Nephron (organoid): Measurements from ENCODE around the gene GEMIN5.

Experiments
- H3K27ac Mint-ChIP-seq, 3 experiments: 2 replicates each; pipeline ENCODE4 v1.8.0; 2020; ENCODE audit warnings: mixed read lengths in 3 of 3, mild to moderate bottlenecking in 2 of 3, moderate library complexity in 1 of 3
- H3K27me3 Mint-ChIP-seq: 2 replicates; pipeline ENCODE4 v1.8.0; 2021; ENCODE audit warnings: low read depth, mild to moderate bottlenecking, moderate library complexity, mixed read lengths
- H3K36me3 Mint-ChIP-seq: 2 replicates; pipeline ENCODE4 v1.8.0; 2020; ENCODE audit warnings: low read depth, mixed read lengths
- H3K4me1 Mint-ChIP-seq: 2 replicates; pipeline ENCODE4 v1.8.0; 2020; ENCODE audit warnings: mixed read lengths
- H3K4me3 Mint-ChIP-seq, 3 experiments: 2 replicates each; pipeline ENCODE4 v1.8.0; 2020; ENCODE audit warnings: mild to moderate bottlenecking in 3 of 3, mixed read lengths in 3 of 3, moderate library complexity in 2 of 3
- H3K9me3 Mint-ChIP-seq: 2 replicates; pipeline ENCODE4 v1.8.0; 2020; ENCODE audit warnings: mixed read lengths
- TF ChIP-seq, protein P1 (sequence below), 3 experiments: fragments of 200-600 bp; sonication (generic); IDR thresholded peaks; one replicate each; pipeline ENCODE4 v1.5.0; 2021; ENCODE audit warnings: antibody characterized with exemption in 3 of 3; ENCODE audit not compliant: unreplicated experiment in 3 of 3

The GEMIN5 gene

GRCh38 chr5:154966081-154966841 is 28.2 kb upstream of the GEMIN5 start:
- TF ChIP-seq, protein P1, sequence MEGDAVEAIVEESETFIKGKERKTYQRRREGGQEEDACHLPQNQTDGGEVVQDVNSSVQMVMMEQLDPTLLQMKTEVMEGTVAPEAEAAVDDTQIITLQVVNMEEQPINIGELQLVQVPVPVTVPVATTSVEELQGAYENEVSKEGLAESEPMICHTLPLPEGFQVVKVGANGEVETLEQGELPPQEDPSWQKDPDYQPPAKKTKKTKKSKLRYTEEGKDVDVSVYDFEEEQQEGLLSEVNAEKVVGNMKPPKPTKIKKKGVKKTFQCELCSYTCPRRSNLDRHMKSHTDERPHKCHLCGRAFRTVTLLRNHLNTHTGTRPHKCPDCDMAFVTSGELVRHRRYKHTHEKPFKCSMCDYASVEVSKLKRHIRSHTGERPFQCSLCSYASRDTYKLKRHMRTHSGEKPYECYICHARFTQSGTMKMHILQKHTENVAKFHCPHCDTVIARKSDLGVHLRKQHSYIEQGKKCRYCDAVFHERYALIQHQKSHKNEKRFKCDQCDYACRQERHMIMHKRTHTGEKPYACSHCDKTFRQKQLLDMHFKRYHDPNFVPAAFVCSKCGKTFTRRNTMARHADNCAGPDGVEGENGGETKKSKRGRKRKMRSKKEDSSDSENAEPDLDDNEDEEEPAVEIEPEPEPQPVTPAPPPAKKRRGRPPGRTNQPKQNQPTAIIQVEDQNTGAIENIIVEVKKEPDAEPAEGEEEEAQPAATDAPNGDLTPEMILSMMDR (IDR thresholded peaks at IDR 0.05; ENCODE audit: unreplicated experiment in 3 of 3), result no peak
- Mint-ChIP-seq H3K27ac (no peak overlapping the region), H3K4me3 (no peak overlapping the region), H3K27me3 (no peaks in the 10 kb centered on the region), H3K4me1 (no peaks in the 10 kb centered on the region), H3K36me3 (peaks cover 35% of the 10 kb centered on the region), H3K9me3 (no peaks in the 10 kb centered on the region)

DNA sequence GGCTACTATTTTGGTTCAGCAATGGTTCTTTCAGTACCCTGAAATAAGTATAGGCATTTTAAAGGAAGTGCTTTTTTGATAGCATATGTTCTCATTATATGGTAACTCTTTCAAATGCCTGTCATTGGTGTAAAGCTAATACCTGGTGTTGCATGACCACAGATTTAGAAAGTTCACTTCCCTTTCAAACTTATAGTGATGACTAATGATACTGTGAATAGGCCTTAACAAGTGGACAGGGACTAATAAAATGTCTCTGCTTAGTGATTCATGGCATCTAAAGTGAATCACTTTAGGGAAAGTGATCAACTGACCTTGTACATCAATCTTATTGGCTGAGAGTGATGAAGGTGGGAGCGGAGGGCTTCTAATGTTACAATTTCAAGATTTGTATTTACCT is 24.5 kb upstream of the GEMIN5 start:
- Mint-ChIP-seq H3K4me1 (no peaks in the 10 kb centered on the region), H3K4me3 (no peak overlapping the region), H3K9me3 (no peaks in the 10 kb centered on the region), H3K36me3 (peaks cover 50% of the 10 kb centered on the region), H3K27ac (no peak overlapping the region), H3K27me3 (no peaks in the 10 kb centered on the region)
- TF ChIP-seq, protein P1 (IDR thresholded peaks at IDR 0.05; ENCODE audit: unreplicated experiment in 3 of 3), result no peak

- H3K4me3 Mint-ChIP-seq, result no peak overlapping the region
Observed at GRCh38 chr5:154956712-154957111, 18.7 kb upstream of the GEMIN5 start.

DNA sequence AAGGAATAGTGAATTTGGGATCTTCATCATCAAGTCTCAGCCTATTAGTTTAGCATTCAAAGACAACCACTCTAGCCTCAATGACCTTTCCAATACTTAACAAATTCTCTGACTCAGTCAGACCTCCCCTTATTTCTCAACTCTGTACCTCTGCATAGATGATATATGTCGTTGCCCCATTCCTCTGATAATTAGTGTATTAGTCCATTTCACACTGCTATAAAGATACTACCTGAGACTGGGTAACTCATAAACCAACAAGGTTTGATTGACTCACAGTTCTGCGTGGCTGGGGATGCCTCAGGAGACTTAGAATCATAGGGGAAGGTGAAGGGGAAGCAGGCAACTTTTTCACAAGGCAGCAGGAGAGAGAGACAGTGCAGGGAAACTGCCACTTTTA is 11.8 kb upstream of the GEMIN5 start:
- no peak overlapping the region for H3K4me3 Mint-ChIP-seq
- no peaks in the 10 kb centered on the region for H3K4me1 Mint-ChIP-seq
- no peaks in the 10 kb centered on the region for H3K27me3 Mint-ChIP-seq
- no peak overlapping the region for H3K27ac Mint-ChIP-seq
- H3K9me3 Mint-ChIP-seq, result no peaks in the 10 kb centered on the region
- TF ChIP-seq, protein P1 (IDR thresholded peaks at IDR 0.05; ENCODE audit: unreplicated experiment in 3 of 3), result no peak
- peaks cover 18% of the 10 kb centered on the region for H3K36me3 Mint-ChIP-seq

More at GRCh38 chr5:154956712-154957111, 18.7 kb upstream of the GEMIN5 start:
- H3K36me3 Mint-ChIP-seq, result peaks cover 37% of the 10 kb centered on the region
- no peaks in the 10 kb centered on the region for H3K27me3 Mint-ChIP-seq
- no peaks in the 10 kb centered on the region for H3K4me1 Mint-ChIP-seq
- H3K27ac Mint-ChIP-seq, result no peak overlapping the region
- H3K9me3 Mint-ChIP-seq, result no peaks in the 10 kb centered on the region
- TF ChIP-seq, protein P1 (IDR thresholded peaks at IDR 0.05; ENCODE audit: unreplicated experiment in 3 of 3), result no peak

GRCh38 chr5:154948313-154948712 is 10.3 kb upstream of the GEMIN5 start:
- peaks cover 15% of the 10 kb centered on the region for H3K36me3 Mint-ChIP-seq
- no peak overlapping the region for H3K4me3 Mint-ChIP-seq
- H3K27me3 Mint-ChIP-seq, result no peaks in the 10 kb centered on the region
- H3K9me3 Mint-ChIP-seq, result no peaks in the 10 kb centered on the region
- no peaks in the 10 kb centered on the region for H3K4me1 Mint-ChIP-seq
- TF ChIP-seq, protein P1 (IDR thresholded peaks at IDR 0.05; ENCODE audit: unreplicated experiment in 3 of 3), result no peak
- no peak overlapping the region for H3K27ac Mint-ChIP-seq

GRCh38 chr5:154947778-154948177 is 9.8 kb upstream of the GEMIN5 start:
- H3K27me3 Mint-ChIP-seq, result no peaks in the 10 kb centered on the region
- H3K27ac Mint-ChIP-seq, result no peak overlapping the region
- H3K36me3 Mint-ChIP-seq, result peaks cover 14% of the 10 kb centered on the region
- H3K4me3 Mint-ChIP-seq, result no peak overlapping the region
- no peaks in the 10 kb centered on the region for H3K9me3 Mint-ChIP-seq
- H3K4me1 Mint-ChIP-seq, result peaks cover under 1% of the 10 kb centered on the region
- TF ChIP-seq, protein P1 (IDR thresholded peaks at IDR 0.05; ENCODE audit: unreplicated experiment in 3 of 3), result no peak
